Activated CD4-positive, alpha-beta T cell treated with anti-CD3 and anti-CD28 coated beads for 36 hours (primary cell): ENCODE results near the gene VMP1. TPM values are rescaled to one million over a fixed set of nuclear protein-coding genes. Genes with fewer than 3 reads are reported as not detected.

ENCODE experiments used
- ATAC-seq: fragments of 200-7000 bp; cut with Tn5 transposase; one replicate; pipeline ENCODE4 v1.10.0; 2021; ENCODE audit warnings: mild to moderate bottlenecking, moderate library complexity
- CTCF ChIA-PET: fragments of 350-600 bp; sonication (Branson Sonifier 250); formaldehyde crosslinking; loops from one replicate; lab custom pipeline; 2021; ENCODE audit warnings: antibody characterized with exemption; lab: Charles Lee
- POLR2A ChIA-PET: fragments of 350-600 bp; sonication (Branson Sonifier 250); formaldehyde crosslinking; loops from one replicate; lab custom pipeline; 2021; ENCODE audit warnings: antibody characterized with exemption, inconsistent platforms; lab: Charles Lee
- DNase-seq: peaks from one replicate; pipeline ENCODE4 v3.0.0-alpha.2; 2020
- H3K27ac Mint-ChIP-seq: one replicate; pipeline ENCODE4 v1.8.0; 2021; ENCODE audit warnings: mixed read lengths
- H3K27me3 Mint-ChIP-seq: one replicate; pipeline ENCODE4 v1.8.0; 2021; ENCODE audit warnings: mixed read lengths
- H3K36me3 Mint-ChIP-seq: one replicate; pipeline ENCODE4 v1.8.0; 2021; ENCODE audit warnings: low read depth, mixed read lengths
- H3K4me1 Mint-ChIP-seq: one replicate; pipeline ENCODE4 v1.8.0; 2021; ENCODE audit warnings: mixed read lengths
- H3K4me3 Mint-ChIP-seq: one replicate; pipeline ENCODE4 v1.8.0; 2021; ENCODE audit warnings: mild to moderate bottlenecking, moderate library complexity, mixed read lengths
- H3K9me3 Mint-ChIP-seq: one replicate; pipeline ENCODE4 v1.8.0; 2021; ENCODE audit warnings: low read depth, mixed read lengths
- intact Hi-C, 2 experiments: fragments of 100-400 bp; cut with DNase I in 1 of 2; cut with micrococcal nuclease in 1 of 2; formaldehyde crosslinking; loops; one replicate each; pipeline versions ENCODE4 v1.14.2 to v1.15.1; 2022 to 2024; cut with DNase I, micrococcal nuclease
- total RNA-seq, 2 experiments: library from RNA; stranded (reverse); gene quantifications; one replicate each; pipeline ENCODE4 v1.2.3, GENCODE V29; 2021

Gene VMP1
- total RNA-seq, 2 experiments from 2014 or later, result 378 to 402 TPM

DNA sequence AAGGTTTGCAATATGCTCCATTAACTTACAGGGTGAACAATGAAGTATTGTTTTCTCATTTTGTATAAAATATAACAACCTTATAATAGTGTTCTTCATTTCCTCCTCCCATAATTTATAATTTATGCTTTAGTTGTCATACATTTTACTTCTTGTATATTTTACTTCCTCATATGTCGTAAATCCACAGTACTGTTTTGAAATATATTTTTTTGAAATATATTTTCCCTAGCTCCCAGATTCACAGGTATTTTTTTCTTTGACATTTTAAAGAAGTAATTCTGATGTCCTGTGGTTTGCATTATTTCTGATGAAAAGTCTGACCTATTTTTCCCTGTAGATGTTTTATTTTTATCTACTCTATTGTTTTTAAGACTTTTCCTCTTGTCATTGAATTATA is 52.7 kb downstream of the VMP1 start:
- peaks cover 58% of the 10 kb centered on the region for H3K36me3 Mint-ChIP-seq
- peaks cover 72% of the 10 kb centered on the region for H3K4me1 Mint-ChIP-seq
- ATAC-seq, result no peak
- no peak overlapping the region for H3K4me3 Mint-ChIP-seq
- DNase-seq, result no peak
- H3K27ac Mint-ChIP-seq, result peak overlapping the region; percentile 83
- ChIA-PET POLR2A (interaction anchor here (1.2 to 4.8 kb wide), 3 partner anchors 69 to 93 kb away, joined by 3 to 83 read pairs (median 8); no protein-coding TSS in a partner anchor), CTCF (interaction anchor here (1.5 to 5.6 kb wide), 2 partner anchors 7 to 73 kb away, joined by 3 to 66 read pairs; no protein-coding TSS in a partner anchor)
- H3K9me3 Mint-ChIP-seq, result peaks cover 7% of the 10 kb centered on the region
- intact Hi-C loops, result loop anchor here in 1 of 2 experiments (5.0 kb wide), 2 partner anchors 182 to 398 kb away; no protein-coding TSS in a partner anchor
- H3K27me3 Mint-ChIP-seq, result no peaks in the 10 kb centered on the region

DNA sequence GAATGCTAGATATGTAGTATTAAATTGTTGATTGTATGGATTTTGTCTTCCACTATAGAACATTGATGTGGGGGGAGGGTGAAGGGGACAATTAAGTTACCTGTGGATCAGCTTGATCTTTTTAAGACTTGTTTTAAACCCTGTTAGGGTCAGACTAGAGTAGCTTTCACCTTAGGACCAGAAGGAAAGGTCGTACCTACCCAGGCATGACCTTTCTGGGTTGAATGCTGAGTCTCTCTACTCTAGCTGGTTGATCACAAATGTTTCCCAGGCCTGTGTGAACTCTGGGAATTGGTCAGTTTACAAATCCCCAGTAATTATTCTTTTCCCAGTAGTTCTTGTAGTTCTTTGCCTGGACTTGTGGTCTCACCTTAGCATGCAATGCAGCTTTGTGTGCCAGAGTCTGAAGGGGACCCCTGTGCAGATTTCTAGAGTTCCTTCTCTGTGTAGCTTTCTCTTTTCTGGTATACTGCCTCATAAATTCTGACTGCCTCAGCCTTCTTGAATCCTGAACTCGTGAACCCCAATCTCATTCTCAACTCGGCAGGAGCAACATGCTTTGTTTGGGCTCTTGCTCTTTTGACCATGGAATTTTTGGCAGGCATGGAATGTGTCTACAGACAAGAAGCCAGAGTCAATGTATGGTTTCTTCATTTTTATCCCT is 54.1 kb downstream of the VMP1 start:
- intact Hi-C loops, result loop anchor here (1.0 to 5.0 kb wide), 8 partner anchors 7 to 1423 kb away; no protein-coding TSS in a partner anchor
- Mint-ChIP-seq H3K27ac (peak overlapping the region; percentile 99), H3K4me3 (peak overlapping the region; percentile 32), H3K4me1 (peaks cover 70% of the 10 kb centered on the region), H3K36me3 (peaks cover 58% of the 10 kb centered on the region), H3K27me3 (no peaks in the 10 kb centered on the region), H3K9me3 (peaks cover 7% of the 10 kb centered on the region)
- DNase-seq (no peak), ATAC-seq (peak; percentile 17)
- ChIA-PET POLR2A (interaction anchor here (0.6 to 4.8 kb wide), 11 partner anchors 9 to 192 kb away, joined by 3 to 83 read pairs (median 4); no protein-coding TSS in a partner anchor), CTCF (interaction anchor here (0.6 to 5.6 kb wide), 7 partner anchors 8 to 99 kb away, joined by 4 to 66 read pairs (median 17); no protein-coding TSS in a partner anchor)

- CTCF ChIA-PET, result interaction anchor here (0.6 to 5.6 kb wide), 9 partner anchors 9 to 98 kb away, joined by 3 to 66 read pairs (median 12); no protein-coding TSS in a partner anchor
- intact Hi-C loops, result loop anchor here (1.0 to 5.0 kb wide), 8 partner anchors 8 to 1423 kb away; no protein-coding TSS in a partner anchor
- Mint-ChIP-seq H3K4me1 (peaks cover 70% of the 10 kb centered on the region), H3K27ac (peak overlapping the region; percentile 99), H3K36me3 (peaks cover 60% of the 10 kb centered on the region), H3K4me3 (peak overlapping the region; percentile 63), H3K9me3 (peaks cover 7% of the 10 kb centered on the region), H3K27me3 (no peaks in the 10 kb centered on the region)
- peak; percentile 66 for ATAC-seq
- POLR2A ChIA-PET, result interaction anchor here (0.6 to 4.8 kb wide), 8 partner anchors 9 to 141 kb away, joined by 3 to 83 read pairs (median 14); no protein-coding TSS in a partner anchor
- DNase-seq, result no peak
These were observed 54.8 kb downstream of the VMP1 start for GRCh38 chr17:59762049-59762823.

DNA sequence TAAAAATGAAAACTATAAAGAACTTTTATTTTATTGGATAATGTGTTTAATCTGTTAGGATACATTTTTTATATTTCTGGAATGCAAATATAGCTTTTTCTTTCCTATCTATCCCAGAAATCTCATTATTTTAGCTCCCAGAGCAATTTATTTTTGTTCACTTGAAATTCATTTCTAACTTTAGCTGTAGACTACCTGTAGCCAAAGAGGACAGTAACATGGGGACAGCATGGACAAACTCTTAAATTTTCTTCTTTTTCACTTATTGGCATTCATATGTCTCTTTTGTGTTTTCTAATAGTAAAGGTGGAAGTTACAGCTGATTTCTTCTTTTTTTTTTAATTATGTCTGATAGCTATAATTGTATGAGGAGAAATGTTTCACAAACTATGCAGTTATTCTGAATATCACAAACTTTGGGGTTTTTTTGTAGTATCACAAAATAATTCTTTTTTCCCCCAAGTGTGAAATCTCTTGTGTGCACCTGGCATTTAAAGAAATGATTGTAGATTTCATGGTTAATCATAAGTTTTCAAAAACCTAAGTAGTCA is 55.4 kb downstream of the VMP1 start:
- no peak for ATAC-seq
- Mint-ChIP-seq H3K27ac (peak overlapping the region; percentile 98), H3K27me3 (no peaks in the 10 kb centered on the region), H3K4me1 (peaks cover 66% of the 10 kb centered on the region), H3K9me3 (peaks cover 7% of the 10 kb centered on the region), H3K36me3 (peaks cover 57% of the 10 kb centered on the region), H3K4me3 (peak overlapping the region; percentile 63)
- ChIA-PET POLR2A (interaction anchor here (0.9 to 4.8 kb wide), 6 partner anchors 10 to 1132 kb away, joined by 3 to 83 read pairs (median 24); no protein-coding TSS in a partner anchor), CTCF (interaction anchor here (0.7 to 5.6 kb wide), 7 partner anchors 10 to 96 kb away, joined by 3 to 66 read pairs (median 17); no protein-coding TSS in a partner anchor)
- intact Hi-C loops, result loop anchor here (1.0 to 5.0 kb wide), 8 partner anchors 9 to 1424 kb away; no protein-coding TSS in a partner anchor
- DNase-seq, result no peak

DNA sequence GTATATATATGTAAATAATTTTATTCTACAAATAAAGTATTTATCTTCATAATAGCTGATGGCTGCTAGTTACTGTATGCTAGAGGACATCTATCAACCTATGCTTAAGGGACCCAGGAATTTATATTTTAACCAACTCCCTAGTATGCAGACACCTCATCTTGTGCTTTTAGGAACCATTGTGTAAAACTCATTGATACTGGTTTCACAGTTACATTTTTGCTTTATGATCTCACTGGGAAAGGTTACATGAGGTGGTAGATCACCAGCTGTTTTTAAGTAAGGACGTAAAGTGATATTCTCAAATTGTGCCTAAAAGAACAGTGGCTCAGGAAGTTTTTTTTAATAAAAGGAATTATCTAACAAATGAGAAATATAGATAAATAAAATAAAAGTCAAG is 56.4 kb downstream of the VMP1 start:
- Mint-ChIP-seq H3K4me1 (peaks cover 67% of the 10 kb centered on the region), H3K36me3 (peaks cover 56% of the 10 kb centered on the region), H3K27me3 (no peaks in the 10 kb centered on the region), H3K9me3 (peaks cover 7% of the 10 kb centered on the region), H3K27ac (peak overlapping the region; percentile 88), H3K4me3 (peak overlapping the region; percentile 57)
- intact Hi-C loops, result loop anchor here (1.0 to 5.0 kb wide), 5 partner anchors 15 to 1425 kb away; no protein-coding TSS in a partner anchor
- ATAC-seq (peak; percentile 60), DNase-seq (no peak)
- CTCF ChIA-PET, result interaction anchor here (0.5 to 5.6 kb wide), 7 partner anchors 11 to 1419 kb away, joined by 3 to 66 read pairs (median 4); no protein-coding TSS in a partner anchor
- POLR2A ChIA-PET, result interaction anchor here (0.6 to 4.8 kb wide), 9 partner anchors 11 to 1133 kb away, joined by 3 to 83 read pairs (median 6); no protein-coding TSS in a partner anchor

- ATAC-seq, result peak; percentile 12
- H3K27me3 Mint-ChIP-seq, result no peaks in the 10 kb centered on the region
- peak overlapping the region; percentile 57 for H3K4me3 Mint-ChIP-seq
- H3K4me1 Mint-ChIP-seq, result peaks cover 68% of the 10 kb centered on the region
- peak; percentile 38 for DNase-seq
- intact Hi-C loops, result loop anchor here in 1 of 2 experiments (1.0 to 5.0 kb wide), 3 partner anchors 15 to 402 kb away; no protein-coding TSS in a partner anchor
- H3K27ac Mint-ChIP-seq, result peak overlapping the region; percentile 88
- ChIA-PET POLR2A (interaction anchor here (0.7 to 4.8 kb wide), 8 partner anchors 11 to 76 kb away, joined by 3 to 83 read pairs (median 12); partner anchors contain the start of genes PTRH2 and VMP1), CTCF (interaction anchor here (0.9 to 5.6 kb wide), 7 partner anchors 11 to 95 kb away, joined by 3 to 66 read pairs (median 4); no protein-coding TSS in a partner anchor)
- peaks cover 6% of the 10 kb centered on the region for H3K9me3 Mint-ChIP-seq
- peaks cover 54% of the 10 kb centered on the region for H3K36me3 Mint-ChIP-seq
These were observed 56.9 kb downstream of the VMP1 start for GRCh38 chr17:59764292-59764741.

- H3K4me3 Mint-ChIP-seq, result peak overlapping the region; percentile 57
- CTCF ChIA-PET, result interaction anchor here (0.6 to 5.6 kb wide), 7 partner anchors 11 to 85 kb away, joined by 3 to 66 read pairs (median 3); no protein-coding TSS in a partner anchor
- peak overlapping the region; percentile 89 for H3K27ac Mint-ChIP-seq
- intact Hi-C loops, result no loop called here
- peaks cover 52% of the 10 kb centered on the region for H3K36me3 Mint-ChIP-seq
- ATAC-seq (no peak), DNase-seq (no peak)
- no peaks in the 10 kb centered on the region for H3K27me3 Mint-ChIP-seq
- H3K4me1 Mint-ChIP-seq, result peaks cover 68% of the 10 kb centered on the region
- no peaks in the 10 kb centered on the region for H3K9me3 Mint-ChIP-seq
- POLR2A ChIA-PET, result interaction anchor here (1.1 to 4.8 kb wide), 6 partner anchors 12 to 76 kb away, joined by 6 to 83 read pairs (median 14); partner anchors contain the start of genes PTRH2 and VMP1
These were observed 57.6 kb downstream of the VMP1 start for GRCh38 chr17:59765038-59765437.

DNA sequence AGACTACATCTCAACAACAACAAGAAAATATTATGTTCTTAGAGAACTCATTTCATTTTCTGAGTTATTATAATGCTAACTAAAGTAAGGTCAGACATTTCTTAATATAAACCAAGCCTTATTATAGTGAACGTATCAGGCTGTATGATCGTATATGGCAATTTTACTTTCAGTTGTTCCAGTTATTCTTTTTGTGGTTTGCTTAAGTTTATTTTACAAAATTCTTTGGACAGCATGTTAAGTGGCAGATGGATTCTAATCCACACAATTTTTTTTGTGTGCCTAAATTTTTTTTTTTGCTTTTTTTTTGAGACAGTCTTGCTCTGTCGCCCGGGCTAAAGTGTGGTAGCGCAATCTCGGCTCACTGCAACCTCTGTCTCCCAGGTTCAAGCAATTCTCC is 59.0 kb downstream of the VMP1 start:
- DNase-seq, result no peak
- Mint-ChIP-seq H3K36me3 (peaks cover 41% of the 10 kb centered on the region), H3K27ac (no peak overlapping the region), H3K4me1 (peaks cover 64% of the 10 kb centered on the region), H3K4me3 (peak overlapping the region; percentile 28), H3K9me3 (no peaks in the 10 kb centered on the region), H3K27me3 (no peaks in the 10 kb centered on the region)
- no peak for ATAC-seq
- CTCF ChIA-PET, result no interaction called here
- intact Hi-C loops, result no loop called here
- POLR2A ChIA-PET, result no interaction called here

GRCh38 chr17:59767176-59767575 is 59.7 kb downstream of the VMP1 start:
- Mint-ChIP-seq H3K4me3 (no peak overlapping the region), H3K4me1 (peaks cover 60% of the 10 kb centered on the region), H3K27me3 (no peaks in the 10 kb centered on the region), H3K36me3 (peaks cover 38% of the 10 kb centered on the region), H3K9me3 (no peaks in the 10 kb centered on the region), H3K27ac (no peak overlapping the region)
- CTCF ChIA-PET, result no interaction called here
- POLR2A ChIA-PET, result no interaction called here
- DNase-seq, result no peak
- intact Hi-C loops, result no loop called here
- ATAC-seq, result no peak

GRCh38 chr17:59769887-59770286 is 62.4 kb downstream of the VMP1 start:
- CTCF ChIA-PET, result interaction anchor here (1.0 to 2.6 kb wide), 5 partner anchors 10 to 90 kb away, joined by 4 to 13 read pairs (median 9); no protein-coding TSS in a partner anchor
- POLR2A ChIA-PET, result interaction anchor here (0.7 kb wide), 1 partner anchor 142 kb away, joined by 3 read pairs; no protein-coding TSS in a partner anchor
- Mint-ChIP-seq H3K27ac (peak overlapping the region; percentile 47), H3K4me3 (no peak overlapping the region), H3K36me3 (peaks cover 44% of the 10 kb centered on the region), H3K9me3 (no peaks in the 10 kb centered on the region), H3K27me3 (no peaks in the 10 kb centered on the region), H3K4me1 (peaks cover 46% of the 10 kb centered on the region)
- intact Hi-C loops, result loop anchor here in 1 of 2 experiments (1.0 kb wide), 1 partner anchor 9 kb away; no protein-coding TSS in a partner anchor
- ATAC-seq (no peak), DNase-seq (no peak)
